Lower leg skin (tissue), 3 donors: ENCODE measurements around the gene SFMBT1.

Experiments
- POLR2A ChIP-seq, 2 donors: fragments of 450-650 bp; IDR thresholded peaks; one replicate each; pipeline ENCODE4 v1.6.1; 2016 to 2017; ENCODE audit warnings: antibody characterized with exemption in 2 of 2, mild to moderate bottlenecking in 1 of 2, moderate library complexity in 1 of 2
- TF ChIP-seq, protein P1 (sequence below), 3 donors: fragments of 450-650 bp; IDR thresholded peaks; one replicate each; pipeline ENCODE4 v1.5.1; 2016; ENCODE audit warnings: antibody characterized with exemption in 3 of 3, mild to moderate bottlenecking in 3 of 3, moderate library complexity in 2 of 3

DNA sequence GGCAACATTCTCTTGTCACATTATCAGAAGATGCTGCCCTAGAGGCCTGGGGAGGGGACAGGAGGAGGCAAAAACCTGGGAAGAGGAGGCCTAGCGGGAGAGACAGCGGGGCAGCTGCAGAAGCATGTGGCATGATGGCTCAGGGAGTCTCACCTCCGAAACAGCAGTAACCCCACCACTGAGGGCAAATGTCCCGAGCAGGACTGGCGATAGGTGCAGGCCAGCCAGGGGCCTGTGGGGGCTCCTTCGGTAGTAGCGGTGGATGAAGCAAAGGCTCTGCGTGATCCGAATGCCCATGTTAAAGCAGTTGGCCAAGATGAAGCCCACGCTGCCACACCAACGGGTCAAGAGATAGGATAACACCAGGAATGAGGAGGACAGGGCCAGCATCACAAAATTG lies 46.3 kb upstream of the SFMBT1 start:
- TF ChIP-seq, protein P1, sequence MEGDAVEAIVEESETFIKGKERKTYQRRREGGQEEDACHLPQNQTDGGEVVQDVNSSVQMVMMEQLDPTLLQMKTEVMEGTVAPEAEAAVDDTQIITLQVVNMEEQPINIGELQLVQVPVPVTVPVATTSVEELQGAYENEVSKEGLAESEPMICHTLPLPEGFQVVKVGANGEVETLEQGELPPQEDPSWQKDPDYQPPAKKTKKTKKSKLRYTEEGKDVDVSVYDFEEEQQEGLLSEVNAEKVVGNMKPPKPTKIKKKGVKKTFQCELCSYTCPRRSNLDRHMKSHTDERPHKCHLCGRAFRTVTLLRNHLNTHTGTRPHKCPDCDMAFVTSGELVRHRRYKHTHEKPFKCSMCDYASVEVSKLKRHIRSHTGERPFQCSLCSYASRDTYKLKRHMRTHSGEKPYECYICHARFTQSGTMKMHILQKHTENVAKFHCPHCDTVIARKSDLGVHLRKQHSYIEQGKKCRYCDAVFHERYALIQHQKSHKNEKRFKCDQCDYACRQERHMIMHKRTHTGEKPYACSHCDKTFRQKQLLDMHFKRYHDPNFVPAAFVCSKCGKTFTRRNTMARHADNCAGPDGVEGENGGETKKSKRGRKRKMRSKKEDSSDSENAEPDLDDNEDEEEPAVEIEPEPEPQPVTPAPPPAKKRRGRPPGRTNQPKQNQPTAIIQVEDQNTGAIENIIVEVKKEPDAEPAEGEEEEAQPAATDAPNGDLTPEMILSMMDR (IDR thresholded peaks at IDR 0.05), result no peak
- TF ChIP-seq POLR2A (IDR thresholded peaks at IDR 0.05), result no peak
